Pons (tissue), 1 donor: ENCODE data around the gene ADPRM.
"Not testable (repeated sequence)": the region's sequence is repeated elsewhere in the genome, so short reads cannot be mapped to it uniquely, and the experiment has no call there.

ENCODE experiments used
- DNase-seq: peaks from one replicate; pipeline ENCODE4 v3.0.0-alpha.2; 2016; ENCODE audit warnings: low spot score

ADPRM gene, protein sequence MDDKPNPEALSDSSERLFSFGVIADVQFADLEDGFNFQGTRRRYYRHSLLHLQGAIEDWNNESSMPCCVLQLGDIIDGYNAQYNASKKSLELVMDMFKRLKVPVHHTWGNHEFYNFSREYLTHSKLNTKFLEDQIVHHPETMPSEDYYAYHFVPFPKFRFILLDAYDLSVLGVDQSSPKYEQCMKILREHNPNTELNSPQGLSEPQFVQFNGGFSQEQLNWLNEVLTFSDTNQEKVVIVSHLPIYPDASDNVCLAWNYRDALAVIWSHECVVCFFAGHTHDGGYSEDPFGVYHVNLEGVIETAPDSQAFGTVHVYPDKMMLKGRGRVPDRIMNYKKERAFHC

DNA sequence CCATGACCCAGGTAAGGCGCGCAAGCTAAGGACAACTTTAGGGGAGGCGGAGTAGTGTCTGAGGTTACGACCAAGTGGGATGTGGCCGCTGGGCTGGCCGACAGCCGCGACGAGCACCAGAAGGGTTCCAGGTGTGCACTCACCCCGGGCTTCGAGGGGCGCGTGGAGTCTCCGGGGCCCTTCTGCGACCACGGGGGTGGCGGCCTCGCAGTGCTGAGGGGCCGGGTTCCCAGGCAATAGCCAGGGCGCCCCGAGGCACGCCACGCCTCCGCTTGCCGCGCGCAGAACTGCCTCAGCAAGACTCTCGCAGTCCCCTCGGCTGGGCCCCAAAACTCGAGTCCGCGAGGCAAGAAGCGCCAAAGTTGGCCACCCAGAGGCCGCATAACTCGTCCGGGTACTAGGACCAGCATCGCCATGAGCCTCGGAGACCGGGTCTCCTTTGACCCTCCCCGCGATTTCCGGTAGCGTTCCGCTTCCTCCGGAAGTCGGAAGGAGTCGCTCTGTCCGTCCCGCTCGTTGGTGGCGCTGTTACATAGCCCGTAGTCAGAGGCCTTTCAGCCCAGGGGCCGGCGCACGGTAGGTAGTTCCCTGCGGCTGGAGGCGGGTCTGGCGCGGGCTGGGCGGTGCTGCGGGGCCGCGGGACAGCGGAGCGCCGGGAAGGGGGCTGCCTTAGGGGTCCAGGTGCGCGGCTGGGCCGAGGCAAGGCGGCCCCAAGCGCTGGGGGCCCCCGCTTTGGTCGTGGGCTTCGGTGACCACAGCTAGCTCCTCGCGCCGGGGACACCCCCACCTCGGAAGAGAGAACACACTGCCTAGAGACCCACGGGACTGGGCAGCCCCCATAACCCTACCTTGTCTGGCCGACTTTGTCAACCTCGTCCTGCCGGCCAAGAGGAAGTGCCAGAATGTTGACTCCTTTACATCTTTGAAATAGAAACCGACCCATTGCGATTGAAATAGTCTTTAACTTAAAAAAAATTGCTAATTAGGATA lies at the start of gene ADPRM, which contains the start of gene SCO1:
TSS of gene ADPRM (plus strand) at position 503 of the 990 bp plus-strand sequence. CDS start 7,333 bp downstream, outside the sequence.
TSS of gene SCO1 (minus strand) at position 442 of the 990 bp plus-strand sequence. CDS start at position 416, 26 bp downstream.
- peak; percentile 95 for DNase-seq

DNA sequence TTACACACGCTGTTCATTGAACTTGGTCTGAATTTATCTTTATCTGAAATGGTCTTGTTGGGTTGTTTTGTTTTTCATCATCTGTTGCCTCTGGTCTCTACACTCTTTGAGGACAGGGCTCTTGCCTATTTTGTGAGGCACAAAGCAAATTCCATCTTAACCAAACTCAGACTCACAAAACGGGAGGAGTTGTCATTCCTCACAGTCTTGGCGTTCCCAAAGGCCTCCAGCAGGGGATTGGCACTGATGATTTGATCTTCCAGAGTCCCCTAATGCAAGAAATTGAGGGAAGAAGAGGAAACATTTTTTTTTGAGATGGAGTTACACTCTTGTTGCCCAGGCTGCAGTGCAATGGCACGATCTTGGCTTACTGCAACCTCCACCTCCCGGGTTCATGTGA lies 49.0 kb upstream of the ADPRM start:
- DNase-seq, result no peak

DNA sequence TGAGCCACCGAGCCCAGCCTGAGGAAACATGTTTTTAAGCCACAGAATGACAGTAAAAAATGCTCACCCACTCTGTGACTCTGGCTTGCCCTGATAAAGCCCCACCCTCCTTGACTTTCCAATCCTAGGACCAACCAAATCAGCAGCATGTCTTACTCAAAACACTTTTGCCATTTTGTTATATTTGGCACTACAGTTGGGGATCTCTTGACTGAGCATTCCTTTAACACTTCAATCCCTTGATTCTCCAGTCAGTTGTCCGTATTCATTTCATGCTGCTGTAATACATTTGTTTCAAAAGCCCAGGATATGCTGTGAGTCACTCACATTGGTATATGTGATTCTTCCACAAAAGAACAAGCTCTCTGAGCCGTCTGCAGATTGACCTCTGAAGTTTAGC lies 48.4 kb upstream of the ADPRM start:
- DNase-seq, result no peak

DNA sequence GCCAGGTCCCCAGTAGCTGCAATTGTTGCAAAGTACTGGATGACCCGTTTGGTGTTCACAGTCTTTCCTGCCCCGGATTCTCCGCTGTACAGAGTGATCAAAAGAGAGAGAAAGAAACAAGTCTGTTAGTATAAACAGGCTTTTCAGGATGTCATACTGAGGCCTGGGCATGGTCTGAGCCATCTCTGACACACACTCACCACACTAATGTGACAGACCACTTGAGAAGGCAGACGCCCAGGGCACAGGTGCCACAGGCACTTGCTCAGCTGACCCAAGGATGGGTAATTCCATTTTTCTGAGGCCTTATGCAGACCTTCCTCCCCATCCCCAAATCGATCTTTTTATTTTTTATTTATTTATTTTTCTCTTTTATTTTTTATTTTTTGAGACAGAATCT lies 47.8 kb upstream of the ADPRM start:
- no peak for DNase-seq

DNA sequence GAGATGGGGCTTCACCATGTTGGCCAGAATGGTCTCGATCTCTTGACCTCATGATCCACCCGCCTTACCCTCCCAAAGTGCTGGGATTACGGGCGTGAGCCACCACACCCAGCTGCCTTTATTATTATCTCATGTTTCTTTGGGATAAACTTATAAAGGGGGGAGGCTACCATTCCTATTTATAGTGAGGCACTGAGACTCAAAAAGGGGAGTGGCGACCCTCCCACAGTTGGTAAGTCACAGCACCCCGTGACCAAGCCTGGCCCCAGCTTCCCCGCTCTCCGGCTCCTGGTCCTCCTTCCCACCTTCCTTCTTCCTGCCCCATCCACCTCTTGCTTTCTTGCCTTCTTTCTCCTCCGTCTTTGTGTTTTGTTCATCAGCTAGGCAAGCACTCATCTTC lies 45.5 kb upstream of the ADPRM start:
- DNase-seq, result no peak

DNA sequence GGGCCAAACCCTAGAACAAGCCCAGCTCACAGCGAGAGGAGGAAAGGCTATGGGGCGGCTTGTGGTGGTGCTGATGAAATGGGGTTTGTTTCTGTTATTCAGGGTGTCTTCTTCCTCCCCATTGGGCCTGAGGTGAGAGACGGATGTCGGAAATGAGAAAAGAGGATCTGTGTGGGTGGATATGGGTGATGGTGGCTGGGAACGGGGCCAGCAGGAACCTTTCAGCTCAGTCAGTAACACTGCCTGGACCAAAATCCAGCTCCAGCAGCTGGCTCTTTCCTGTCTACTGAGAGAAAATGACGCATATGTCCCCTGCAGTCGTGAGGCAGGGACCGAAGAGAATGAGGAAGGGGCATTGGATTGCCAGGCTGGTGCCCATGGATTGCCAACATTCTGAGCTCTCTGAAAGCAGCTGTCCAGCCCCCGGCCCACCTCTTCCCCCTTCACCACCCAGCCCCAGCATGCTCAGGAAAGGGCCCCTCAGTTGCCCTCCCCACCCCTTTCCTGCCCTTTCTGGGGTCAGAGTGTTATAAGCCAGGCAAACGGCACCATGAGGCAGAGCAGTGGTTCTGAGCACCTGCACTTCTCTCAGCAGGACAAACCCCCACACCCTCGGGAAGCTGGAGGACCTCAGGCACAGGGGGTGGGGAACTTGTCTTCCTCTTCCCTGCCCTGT lies 44.3 kb upstream of the ADPRM start:
- peak; percentile 14 for DNase-seq

DNA sequence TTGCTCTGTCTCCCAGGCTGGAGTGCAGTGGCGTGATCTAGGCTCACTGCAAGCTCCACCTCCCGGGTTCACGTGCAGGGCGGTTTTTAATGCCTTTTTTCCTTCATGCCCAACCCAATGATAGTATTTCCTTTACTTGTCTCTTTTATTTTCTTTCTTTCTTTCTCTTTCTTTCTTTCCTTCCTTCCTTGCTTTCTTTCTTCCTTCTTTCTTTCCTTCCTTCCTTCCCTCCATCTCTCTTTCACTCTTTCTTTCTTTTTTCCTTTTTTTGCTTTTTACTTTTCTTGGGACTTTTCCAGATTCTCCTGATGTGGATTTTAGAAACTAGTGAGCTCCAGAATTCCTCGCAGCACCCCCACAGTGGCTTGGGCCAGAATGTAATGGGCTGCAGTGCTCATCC lies 43.4 kb upstream of the ADPRM start:
- DNase-seq, result no peak

DNA sequence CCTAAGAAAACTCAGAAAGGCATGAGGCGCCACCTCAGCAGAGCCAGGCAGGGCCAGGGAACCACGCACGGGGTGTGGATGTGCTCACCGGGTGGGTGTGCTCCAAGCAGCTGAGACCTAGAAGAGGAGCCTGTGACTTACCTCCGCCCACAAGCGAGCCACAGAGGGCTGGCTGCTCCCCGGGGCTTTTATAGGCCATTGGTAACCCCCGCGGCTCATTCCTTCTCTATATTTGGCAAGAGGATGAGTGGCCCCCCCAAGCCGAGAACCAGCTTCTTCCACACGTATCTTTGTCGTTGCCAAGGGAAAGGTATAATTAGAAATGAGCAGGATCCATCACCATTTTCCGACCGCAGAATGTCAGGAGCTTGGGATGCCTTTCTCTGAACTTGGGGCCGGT lies 40.2 kb upstream of the ADPRM start, which contains the start of gene MYH3:
TSS of gene MYH3 (minus strand) at position 162 of the 400 bp plus-strand sequence. CDS start 2,245 bp downstream, outside the sequence.
- DNase-seq, result no peak

DNA sequence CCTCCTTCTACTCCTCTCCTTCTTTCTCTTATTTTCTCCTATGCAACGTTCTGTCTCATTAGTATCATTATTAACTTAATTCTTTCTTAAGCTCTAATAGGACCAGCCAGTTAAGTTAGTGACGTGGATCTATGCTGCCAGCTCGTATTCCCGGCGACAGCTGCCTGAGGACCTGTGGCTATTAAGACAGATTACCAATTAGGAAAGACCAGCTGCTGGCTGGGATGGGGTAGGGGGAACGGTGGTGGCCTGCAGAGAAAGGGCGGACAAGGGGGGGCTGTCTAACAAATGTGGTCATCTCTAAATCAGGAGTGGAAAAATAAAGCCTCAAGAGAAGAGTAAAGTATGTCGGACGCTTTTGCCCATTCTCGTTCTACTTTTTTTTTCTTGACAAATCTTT lies 39.5 kb upstream of the ADPRM start:
- DNase-seq, result no peak

DNA sequence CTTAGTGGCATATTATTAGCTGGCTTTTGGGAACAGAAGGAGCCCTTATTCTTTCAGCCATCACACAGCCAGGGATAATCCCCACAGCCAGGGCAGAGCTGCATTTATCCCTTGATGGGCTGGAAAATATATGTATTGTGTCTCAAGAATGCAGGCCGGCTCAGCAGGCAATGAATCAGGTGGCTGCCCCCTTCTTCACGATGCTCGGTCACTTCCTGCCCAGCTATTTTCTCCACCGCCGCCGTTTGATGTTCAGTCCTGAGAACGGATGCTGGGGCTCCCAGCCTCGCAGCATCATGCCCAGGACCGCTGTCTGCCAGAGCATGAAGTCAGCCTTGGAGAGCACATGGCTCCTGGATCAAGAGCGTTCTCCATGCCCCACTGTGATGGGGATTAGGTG lies 36.0 kb upstream of the ADPRM start:
- no peak for DNase-seq

DNA sequence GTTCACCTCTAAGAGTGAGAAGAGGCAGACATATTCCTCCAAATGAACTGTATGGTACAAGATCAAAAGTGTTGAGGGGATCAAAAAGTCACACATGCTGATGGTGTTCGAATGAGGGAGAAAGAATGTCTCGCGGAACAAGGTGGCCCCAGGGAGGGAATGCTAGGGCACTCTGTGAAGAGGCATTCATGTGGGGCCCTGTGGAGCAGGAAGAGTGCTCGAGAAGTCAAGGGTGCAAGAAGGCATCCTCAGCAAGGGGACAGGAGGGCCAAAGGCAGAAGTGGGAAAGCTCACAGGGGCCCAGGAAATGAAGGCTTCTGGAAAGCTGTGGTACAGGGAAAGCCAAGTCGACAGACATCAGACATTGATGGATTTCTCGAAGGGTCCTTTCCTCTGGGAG lies 34.2 kb upstream of the ADPRM start:
- DNase-seq, result no peak

DNA sequence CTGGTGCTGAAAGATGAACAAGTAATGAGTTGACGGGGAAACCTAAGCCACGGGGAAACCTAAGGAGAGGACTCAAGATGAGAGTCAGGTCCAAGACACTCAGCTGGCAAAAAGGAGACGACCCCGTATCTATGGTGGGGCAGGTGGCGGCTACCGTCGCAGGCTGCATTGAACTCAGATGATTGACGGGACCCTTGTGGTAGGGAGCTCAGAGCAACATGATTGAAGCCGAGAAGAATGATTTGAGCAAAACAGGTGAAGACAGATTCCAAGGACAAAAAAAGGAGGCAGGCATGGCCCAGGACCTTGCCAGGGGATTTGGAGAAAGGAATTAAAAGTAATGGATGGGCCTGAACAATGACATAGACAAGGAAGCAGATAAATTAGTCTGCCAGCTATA lies 32.8 kb upstream of the ADPRM start:
- no peak for DNase-seq

DNA sequence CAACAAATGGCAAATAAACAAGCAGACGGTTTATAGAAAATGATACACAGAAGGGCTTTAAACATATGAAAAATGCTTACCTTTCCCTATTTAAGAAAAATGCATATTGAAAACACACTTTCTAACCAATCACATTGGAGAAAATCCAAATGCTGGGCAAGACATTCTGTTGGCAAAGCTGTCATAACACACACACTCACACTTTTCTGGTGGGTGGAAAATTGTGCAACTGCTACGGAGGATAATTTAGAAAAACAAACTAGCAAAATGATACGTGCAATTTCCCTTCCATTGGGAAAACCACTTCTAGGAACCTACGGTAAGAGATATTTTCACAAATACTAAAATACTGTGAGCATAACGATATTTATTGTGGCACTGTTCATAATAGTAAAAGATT lies 30.5 kb upstream of the ADPRM start:
- DNase-seq, result no peak

DNA sequence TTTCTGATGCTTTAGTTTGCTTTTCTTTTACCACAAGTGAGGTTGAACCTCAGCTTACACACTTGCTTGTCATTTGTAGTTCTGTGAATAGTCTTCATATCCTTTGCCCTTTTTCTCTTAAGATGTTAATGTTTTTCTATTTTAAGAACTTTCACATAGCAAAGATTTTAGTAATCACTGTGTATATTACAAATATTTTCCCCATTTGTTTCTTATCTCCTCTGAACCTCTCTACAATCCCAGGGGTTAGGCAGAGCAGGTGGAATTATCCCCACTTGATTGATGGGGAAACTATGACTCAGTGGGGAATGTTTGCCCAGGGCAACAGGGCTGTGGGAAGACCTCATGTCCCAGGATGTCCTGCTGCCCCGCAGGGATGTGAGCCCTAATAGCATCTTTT lies 28.6 kb upstream of the ADPRM start:
- no peak for DNase-seq

DNA sequence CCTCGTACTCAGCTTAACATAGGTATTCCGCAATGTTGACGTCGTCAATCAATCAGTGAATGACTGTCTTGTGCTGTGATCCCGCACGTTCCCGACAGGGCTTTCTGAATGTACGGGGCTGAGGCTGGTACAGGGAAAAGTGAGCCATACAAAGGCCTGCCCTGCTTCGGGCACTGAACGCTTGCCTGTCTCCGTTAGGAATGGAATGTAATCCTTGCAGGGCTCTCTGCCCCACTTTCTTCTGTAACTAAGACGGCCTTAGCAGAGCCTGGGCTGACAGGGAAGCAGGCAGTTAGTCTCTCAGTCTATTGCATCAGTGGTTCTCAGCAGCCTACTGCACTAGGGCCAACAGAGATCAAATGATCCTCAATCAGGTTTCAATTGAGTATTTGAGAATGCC lies 24.1 kb upstream of the ADPRM start:
- no peak for DNase-seq

DNA sequence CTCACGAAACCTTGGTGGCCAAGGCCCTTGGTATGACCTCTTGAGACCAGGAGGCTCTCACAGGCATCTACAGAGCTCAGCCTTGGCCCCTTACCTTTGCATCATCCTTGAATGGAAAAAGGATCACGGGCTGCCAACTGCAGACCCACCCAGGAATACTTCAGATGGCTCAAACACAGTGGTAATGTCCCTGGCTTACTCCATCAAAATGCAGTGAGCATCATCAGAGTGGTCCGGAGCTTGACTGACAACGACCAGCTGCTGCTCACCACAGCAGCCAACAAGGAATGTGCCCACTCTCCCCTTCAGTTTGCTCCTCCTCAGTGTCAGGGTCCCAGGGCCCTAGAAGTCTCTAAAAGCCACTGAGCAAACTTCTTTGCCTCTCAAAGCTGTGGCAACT lies 22.7 kb upstream of the ADPRM start:
- DNase-seq, result no peak

DNA sequence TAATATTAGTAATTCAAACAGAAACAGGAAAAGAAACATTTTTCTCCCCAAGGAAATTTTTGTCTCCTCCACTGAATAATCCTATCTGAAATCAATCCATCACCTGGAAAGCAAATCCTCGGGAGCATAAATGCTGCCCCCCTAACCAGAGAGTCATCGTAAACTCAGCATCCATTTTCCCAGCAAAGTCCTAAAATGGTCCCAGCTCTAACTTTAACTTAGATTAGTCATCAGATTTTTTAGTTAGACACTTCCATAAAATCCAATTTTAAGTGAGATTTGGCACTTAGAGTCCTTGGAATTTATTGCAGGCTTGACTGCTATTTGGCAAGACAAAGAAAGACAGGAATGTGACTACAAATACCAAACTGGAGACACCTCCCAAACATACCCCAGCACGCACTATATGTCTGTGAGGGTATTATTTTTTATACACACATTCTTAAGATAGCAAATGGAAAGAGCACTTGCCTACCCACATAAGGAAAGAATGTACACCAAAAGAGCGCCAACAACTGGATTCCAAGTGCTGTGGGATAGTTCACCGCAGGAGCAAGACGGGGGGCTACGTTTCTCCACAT lies 15.4 kb upstream of the ADPRM start:
- DNase-seq, result no peak

DNA sequence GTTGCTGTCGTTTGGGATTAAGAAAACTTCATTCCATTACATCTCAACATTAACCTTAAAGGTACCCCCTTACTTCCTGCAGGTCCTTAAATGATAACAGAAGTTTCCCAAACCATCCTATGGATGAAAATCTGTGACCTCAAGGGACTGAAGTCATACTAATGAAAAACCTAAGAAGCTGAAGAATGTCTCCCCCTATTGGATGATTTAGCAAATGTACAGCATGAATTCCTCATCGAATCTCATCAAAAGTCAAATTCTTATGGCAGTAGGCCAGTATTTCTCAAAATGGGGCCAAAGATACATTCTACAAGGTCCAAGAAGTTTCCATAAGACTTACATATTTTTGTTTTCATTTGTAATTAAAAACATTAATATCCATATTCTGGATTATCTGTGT lies 13.5 kb upstream of the ADPRM start:
- no peak for DNase-seq

DNA sequence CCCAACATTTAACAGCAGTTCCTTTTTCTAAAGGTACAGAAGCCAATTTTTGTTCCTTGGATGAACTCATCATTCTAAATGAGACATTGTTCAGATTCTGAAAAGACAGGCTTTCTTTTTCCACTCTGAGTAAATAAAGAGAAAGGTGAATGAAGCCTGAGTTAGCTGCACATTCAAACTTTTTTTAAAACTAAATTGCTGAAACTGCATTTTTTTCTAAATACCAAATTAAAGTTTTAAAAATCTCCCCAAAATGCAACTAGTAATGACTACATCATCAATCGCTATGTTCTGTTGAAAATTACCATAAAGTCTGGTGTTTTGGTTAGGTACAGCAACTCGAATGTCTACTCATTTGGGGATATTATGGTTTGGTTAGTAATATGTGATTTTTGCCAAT lies 9.9 kb upstream of the ADPRM start:
- DNase-seq, result no peak

DNA sequence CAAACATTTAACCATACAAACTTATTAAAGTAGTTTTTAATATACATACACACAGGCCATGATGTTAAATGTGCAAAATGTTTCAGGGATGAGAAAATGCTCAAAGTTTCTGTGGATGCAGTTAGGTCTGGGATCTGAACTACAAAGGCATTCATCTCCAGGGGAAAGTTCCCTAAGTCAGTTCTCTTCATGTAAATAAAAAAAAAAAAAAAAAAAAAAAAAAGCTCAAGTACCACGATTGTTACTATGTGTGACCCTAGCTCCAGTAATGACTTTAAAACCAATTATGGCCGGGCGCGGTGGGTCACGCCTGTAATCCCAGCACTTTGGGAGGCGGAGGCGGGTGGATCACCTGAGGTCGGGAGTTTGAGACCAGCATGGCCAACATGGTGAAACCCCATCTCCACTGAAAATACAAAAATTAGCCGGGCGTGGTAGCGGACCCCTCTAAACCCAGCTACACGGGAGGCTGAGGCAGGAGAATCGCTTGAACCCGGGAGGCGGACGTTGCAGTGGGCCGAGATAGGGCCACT lies 1.5 kb upstream of the ADPRM start:
- DNase-seq, result not testable (repeated sequence)

DNA sequence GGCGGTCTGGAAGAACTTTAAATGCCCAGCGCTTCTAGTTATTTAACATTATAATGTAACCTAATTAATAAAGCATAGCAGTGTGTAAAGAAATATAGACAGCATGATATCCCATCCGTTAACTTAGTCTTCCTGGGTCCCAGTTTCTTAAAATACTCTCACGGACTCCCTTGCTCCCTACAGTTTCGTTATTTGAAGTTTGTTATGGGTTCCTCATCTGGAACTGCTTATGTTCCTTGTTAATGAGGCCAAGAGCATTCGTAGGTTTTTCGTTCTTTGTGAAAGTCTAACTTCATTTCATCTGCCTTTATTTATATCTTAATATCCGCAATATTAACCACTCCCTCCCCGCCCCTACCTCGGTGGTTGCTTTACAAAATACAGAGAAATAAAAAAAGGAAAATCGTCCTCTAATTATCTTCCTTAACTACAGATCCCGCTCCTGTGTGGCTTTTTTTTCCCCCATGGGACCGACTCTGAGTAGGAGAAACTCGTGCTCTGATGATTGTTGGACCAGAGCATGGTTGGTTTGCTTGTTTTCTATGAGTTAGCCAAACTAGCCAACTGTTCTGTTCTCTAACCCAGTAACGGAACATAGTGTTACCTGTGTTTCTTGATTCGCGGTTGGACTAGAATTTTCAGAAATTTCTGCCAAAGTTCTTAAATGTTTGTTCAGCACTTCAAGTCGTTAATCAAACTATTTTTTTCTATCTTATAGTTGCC lies 863 bp downstream of the ADPRM start:
- DNase-seq, result peak; percentile 36
